ENCODE data around the gene GSTO1. TPM values are rescaled to one million over a fixed set of nuclear protein-coding genes. Genes with fewer than 3 reads are reported as not detected.
A peak's percentile ranks its signal among the peaks of the same experiment; 100 is the strongest.

Gene GSTO1
- total RNA-seq, 1 donor from 2014 or later, result 74.1 TPM

GRCh38 chr10:104268713-104269645, 14.3 kb downstream of the GSTO1 start, which contains the start of gene GSTO2:
GSTO2 (plus strand) TSS chr10:104269184; CDS start chr10:104274916, 5,732 bp downstream.
- Mint-ChIP-seq H3K27me3 (peaks cover 5% of the 10 kb centered on the region), H3K9me3 (no peaks in the 10 kb centered on the region), H3K36me3 (peaks cover 15% of the 10 kb centered on the region), H3K4me1 (ENCODE audit: unreplicated experiment) (peaks cover 5% of the 10 kb centered on the region), H3K27ac (peak within 1 kb of the TSS; percentile 79), H3K4me3 (peak within 1 kb of the TSS; percentile 88)
- peak; percentile 98 for DNase-seq (ENCODE audit: extremely low spot score, unreplicated experiment)
- no peak for TF ChIP-seq CTCF (conservative IDR thresholded peaks at IDR 0.05)

GRCh38 chr10:104273286-104273685, 18.6 kb downstream of the GSTO1 start:
- Mint-ChIP-seq H3K36me3 (peaks cover under 1% of the 10 kb centered on the region), H3K4me3 (no peak overlapping the region), H3K4me1 (ENCODE audit: unreplicated experiment) (no peaks in the 10 kb centered on the region), H3K27me3 (peaks cover 20% of the 10 kb centered on the region), H3K27ac (no peak overlapping the region), H3K9me3 (no peaks in the 10 kb centered on the region)
- no peak for DNase-seq (ENCODE audit: extremely low spot score, unreplicated experiment)
- no peak for TF ChIP-seq CTCF (conservative IDR thresholded peaks at IDR 0.05)

- TF ChIP-seq CTCF (conservative IDR thresholded peaks at IDR 0.05), result no peak
- no peak for DNase-seq (ENCODE audit: extremely low spot score, unreplicated experiment)
- H3K4me3 Mint-ChIP-seq, result peak overlapping the region; percentile 59
- no peak overlapping the region for H3K27ac Mint-ChIP-seq
- no peaks in the 10 kb centered on the region for H3K9me3 Mint-ChIP-seq
- H3K36me3 Mint-ChIP-seq, result no peaks in the 10 kb centered on the region
- no peaks in the 10 kb centered on the region for H3K4me1 Mint-ChIP-seq (ENCODE audit: unreplicated experiment)
- H3K27me3 Mint-ChIP-seq, result peaks cover 20% of the 10 kb centered on the region
Measured at GRCh38 chr10:104273899-104274575, 19.3 kb downstream of the GSTO1 start.

DNA sequence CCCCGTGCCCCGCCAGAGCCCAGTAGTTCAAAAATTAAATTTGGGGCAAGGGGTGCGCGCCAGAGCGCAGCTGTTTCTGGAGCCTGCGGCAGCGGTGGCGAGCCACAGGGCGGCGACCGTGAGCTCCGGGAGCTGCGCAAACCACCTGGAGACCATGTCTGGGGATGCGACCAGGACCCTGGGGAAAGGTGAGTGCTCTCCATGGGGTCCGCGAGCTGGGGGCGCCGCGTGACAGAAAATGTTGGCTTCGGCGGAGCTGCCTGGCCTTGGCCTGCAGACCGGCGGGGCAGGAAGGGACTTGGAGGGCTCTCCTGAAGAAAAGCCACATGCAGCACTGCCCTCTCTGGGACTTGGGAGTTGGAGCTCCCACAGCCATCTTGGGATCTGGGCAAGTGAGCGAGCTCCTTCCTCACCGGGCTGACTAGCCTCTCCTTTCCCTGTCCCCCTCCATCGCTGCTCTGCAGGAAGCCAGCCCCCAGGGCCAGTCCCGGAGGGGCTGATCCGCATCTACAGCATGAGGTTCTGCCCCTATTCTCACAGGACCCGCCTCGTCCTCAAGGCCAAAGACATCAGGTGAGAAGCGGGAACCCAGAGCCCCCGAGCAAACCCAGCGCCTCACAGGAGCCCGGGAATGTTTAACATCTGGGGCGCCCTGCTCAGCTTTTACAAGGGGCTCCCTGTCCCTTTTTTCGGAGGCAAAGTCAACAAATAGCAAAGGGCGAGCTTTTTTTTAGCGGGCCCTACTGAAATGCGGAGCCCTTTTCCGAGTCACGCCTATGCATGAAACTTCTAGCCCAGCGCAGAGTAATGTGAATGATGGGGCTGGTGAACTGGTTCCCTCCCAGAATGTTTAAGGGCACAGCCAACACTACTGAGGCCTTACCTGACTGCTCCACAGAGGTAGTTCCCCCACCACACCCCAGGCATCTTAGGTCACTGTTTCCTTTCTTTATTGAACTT, 20.4 kb downstream of the GSTO1 start:
- Mint-ChIP-seq H3K4me3 (peak overlapping the region; percentile 59), H3K4me1 (ENCODE audit: unreplicated experiment) (no peaks in the 10 kb centered on the region), H3K27me3 (peaks cover 20% of the 10 kb centered on the region), H3K36me3 (no peaks in the 10 kb centered on the region), H3K27ac (no peak overlapping the region), H3K9me3 (no peaks in the 10 kb centered on the region)
- peak; percentile 84 for TF ChIP-seq CTCF (conservative IDR thresholded peaks at IDR 0.05)
- DNase-seq (ENCODE audit: extremely low spot score, unreplicated experiment), result no peak

- H3K4me1 Mint-ChIP-seq (ENCODE audit: unreplicated experiment), result no peaks in the 10 kb centered on the region
- H3K27ac Mint-ChIP-seq, result no peak overlapping the region
- peaks cover 20% of the 10 kb centered on the region for H3K27me3 Mint-ChIP-seq
- H3K36me3 Mint-ChIP-seq, result no peaks in the 10 kb centered on the region
- no peak for DNase-seq (ENCODE audit: extremely low spot score, unreplicated experiment)
- H3K9me3 Mint-ChIP-seq, result no peaks in the 10 kb centered on the region
- H3K4me3 Mint-ChIP-seq, result no peak overlapping the region
- no peak for TF ChIP-seq CTCF (conservative IDR thresholded peaks at IDR 0.05)
Measured at GRCh38 chr10:104276192-104276591, 21.5 kb downstream of the GSTO1 start.

Measured in type B pancreatic cell (in vitro differentiated cells).